HG03139 (cell line): ENCODE data around the gene CTIF.

Experiments used
- ATAC-seq: cut with Tn5 transposase; IDR thresholded peaks from one replicate; pipeline ENCODE4 v1.9.1; 2021; ENCODE audit not compliant: unreplicated experiment

Gene CTIF

GRCh38 chr18:48839819-48840490 lies 301.1 kb downstream of the CTIF start:
- no peak for ATAC-seq

GRCh38 chr18:48840491-48840877 lies 301.7 kb downstream of the CTIF start:
- ATAC-seq: no peak

GRCh38 chr18:48841381-48842258 lies 302.8 kb downstream of the CTIF start:
- ATAC-seq: no peak

GRCh38 chr18:48842259-48843061 lies 303.6 kb downstream of the CTIF start:
- ATAC-seq: no peak

GRCh38 chr18:48843162-48843561 lies 304.3 kb downstream of the CTIF start:
- ATAC-seq: no peak

GRCh38 chr18:48843596-48843995 lies 304.8 kb downstream of the CTIF start:
- ATAC-seq: no peak

- no peak for ATAC-seq
Observed at GRCh38 chr18:48844271-48844670, 305.4 kb downstream of the CTIF start.

- no peak for ATAC-seq
Observed at GRCh38 chr18:48845174-48845573, 306.3 kb downstream of the CTIF start.

- no peak for ATAC-seq
Observed at GRCh38 chr18:48846423-48846932, 307.6 kb downstream of the CTIF start.

GRCh38 chr18:48847807-48848486 lies 309.1 kb downstream of the CTIF start:
- no peak for ATAC-seq

GRCh38 chr18:48848641-48849143 lies 309.9 kb downstream of the CTIF start:
- no peak for ATAC-seq

GRCh38 chr18:48850822-48851598 lies 312.2 kb downstream of the CTIF start:
- ATAC-seq: no peak

- no peak for ATAC-seq
Observed at GRCh38 chr18:48851599-48851960, 312.7 kb downstream of the CTIF start.

- no peak for ATAC-seq
Observed at GRCh38 chr18:48852292-48852691, 313.5 kb downstream of the CTIF start.

GRCh38 chr18:48852794-48853193 lies 314.0 kb downstream of the CTIF start:
- ATAC-seq: no peak

- no peak for ATAC-seq
Observed at GRCh38 chr18:48853588-48853987, 314.8 kb downstream of the CTIF start.

- no peak for ATAC-seq
Observed at GRCh38 chr18:48854780-48855179, 315.9 kb downstream of the CTIF start.

- no peak for ATAC-seq
Observed at GRCh38 chr18:48855422-48856377, 316.9 kb downstream of the CTIF start.
